IMR-90 (cell line): ENCODE results near the gene MYOZ3. TPM values are rescaled to one million over a fixed set of nuclear protein-coding genes. Genes with fewer than 3 reads are reported as not detected.
A peak's percentile ranks its signal among the peaks of the same experiment; 100 is the strongest.

Source experiments
- ATAC-seq: fragments of 200-7000 bp; cut with Tn5 transposase; 2 replicates; pipeline ENCODE4 v1.9.1; 2020; ENCODE audit warnings: low read depth, mild to moderate bottlenecking, moderate library complexity
- BruUV-seq: library from RNA; stranded (reverse); fragments of 400-500 nt; replicated peaks from 2 replicates; lab custom pipeline; 2021; lab: Mats Ljungman, UMichigan
- CTCF ChIA-PET: fragments of 300-600 bp; formaldehyde crosslinking; extraction: SDS; loops from one replicate; lab custom pipeline; 2021; ENCODE audit warnings: antibody characterized with exemption; lab: Yijun Ruan, JAX
- POLR2A ChIA-PET: fragments of 300-600 bp; sonication (Branson Sonifier 250); formaldehyde crosslinking; loops from one replicate; lab custom pipeline; 2022; ENCODE audit warnings: antibody characterized with exemption; ENCODE audit not compliant: unreplicated experiment; lab: Charles Lee
- DNase-seq: peaks from one replicate; pipeline ENCODE4 v3.0.0; 2013
- H2AFZ ChIP-seq: replicated peaks from 2 replicates; pipeline ENCODE3; 2013; ENCODE audit warnings: low read length, mild to moderate bottlenecking; ENCODE audit not compliant: poor library complexity
- H2AK5ac ChIP-seq: 2 replicates; pipeline ENCODE4 v1.6.1; 2013; ENCODE audit warnings: low read depth, low read length, inconsistent platforms
- H2AK9ac ChIP-seq: replicated peaks from 2 replicates; pipeline ENCODE3; 2013; ENCODE audit warnings: mild to moderate bottlenecking, low read depth, low read length, moderate library complexity; ENCODE audit not compliant: poor library complexity
- H2BK120ac ChIP-seq: 2 replicates; pipeline ENCODE4 v1.6.1; 2013; ENCODE audit warnings: low read depth, low read length, inconsistent platforms
- H2BK15ac ChIP-seq: 3 replicates; pipeline ENCODE4 v1.6.1; 2013; ENCODE audit warnings: low read depth, low read length, inconsistent platforms
- H2BK20ac ChIP-seq: 2 replicates; pipeline ENCODE4 v1.6.1; 2013; ENCODE audit warnings: low read depth, mild to moderate bottlenecking, inconsistent platforms, low read length, moderate library complexity
- H2BK5ac ChIP-seq: 2 replicates; pipeline ENCODE4 v1.6.1; 2013; ENCODE audit warnings: mild to moderate bottlenecking, low read depth, low read length, inconsistent platforms; ENCODE audit not compliant: poor library complexity, severe bottlenecking
- H3K14ac ChIP-seq: replicated peaks from 2 replicates; pipeline ENCODE4 v1.6.1; 2013; ENCODE audit warnings: low read depth, low read length, inconsistent platforms
- H3K18ac ChIP-seq: 2 replicates; pipeline ENCODE4 v1.6.1; 2013; ENCODE audit warnings: low read depth, low read length, control low read depth
- H3K23ac ChIP-seq: 2 replicates; pipeline ENCODE4 v1.6.1; 2013; ENCODE audit warnings: low read depth, low read length, inconsistent platforms
- H3K27ac ChIP-seq: 2 replicates; pipeline ENCODE4 v1.5.1; 2013; ENCODE audit warnings: mild to moderate bottlenecking, control low read depth, low read length; ENCODE audit not compliant: insufficient read depth
- H3K27me3 ChIP-seq: 2 replicates; pipeline ENCODE4 v1.6.1; 2013; ENCODE audit warnings: low read length; ENCODE audit not compliant: control insufficient read depth, insufficient read depth
- H3K36me3 ChIP-seq: 2 replicates; pipeline ENCODE4 v1.6.1; 2013; ENCODE audit warnings: low read length, mixed read lengths; ENCODE audit not compliant: control insufficient read depth, insufficient read depth
- H3K4ac ChIP-seq: 2 replicates; pipeline ENCODE4 v1.6.1; 2013; ENCODE audit warnings: low read depth, low read length, inconsistent platforms
- H3K4me1 ChIP-seq: 2 replicates; pipeline ENCODE4 v1.6.1; 2013; ENCODE audit warnings: low read length, mixed read lengths; ENCODE audit not compliant: control insufficient read depth, insufficient read depth
- H3K4me2 ChIP-seq: 2 replicates; pipeline ENCODE4 v1.6.1; 2013; ENCODE audit warnings: low read depth, mild to moderate bottlenecking, control low read depth, low read length, moderate library complexity
- H3K4me3 ChIP-seq: 2 replicates; pipeline ENCODE4 v1.5.1; 2013; ENCODE audit warnings: low read depth, mild to moderate bottlenecking, control low read depth, low read length, moderate library complexity; ENCODE audit not compliant: insufficient read depth
- H3K56ac ChIP-seq: 2 replicates; pipeline ENCODE4 v1.6.1; 2013; ENCODE audit warnings: low read length, inconsistent platforms; ENCODE audit not compliant: insufficient read depth; ENCODE audit errors: extremely low read depth
- H3K79me1 ChIP-seq, 2 experiments: 2 replicates each; pipeline ENCODE4 v1.6.1; 2013; ENCODE audit warnings: low read length in 2 of 2, inconsistent platforms in 1 of 2, low read depth in 1 of 2
- H3K9ac ChIP-seq: 2 replicates; pipeline ENCODE4 v1.6.1; 2013; ENCODE audit warnings: low read depth, low read length, control low read depth
- H3K9me1 ChIP-seq: 2 replicates; pipeline ENCODE4 v1.6.1; 2013; ENCODE audit warnings: low read length, inconsistent platforms; ENCODE audit not compliant: insufficient read depth
- H3K9me3 ChIP-seq: 2 replicates; pipeline ENCODE4 v1.6.1; 2013; ENCODE audit warnings: low read length; ENCODE audit not compliant: control insufficient read depth, insufficient read depth
- H4K20me1 ChIP-seq: 2 replicates; pipeline ENCODE4 v1.6.1; 2013; ENCODE audit warnings: low read length, inconsistent platforms; ENCODE audit not compliant: insufficient read depth
- H4K5ac ChIP-seq: 2 replicates; pipeline ENCODE4 v1.6.1; 2013; ENCODE audit warnings: mild to moderate bottlenecking, low read depth, low read length, control low read depth
- H4K8ac ChIP-seq, 2 experiments: 2 replicates each; pipeline ENCODE4 v1.6.1; 2013; ENCODE audit warnings: low read depth in 2 of 2, low read length in 2 of 2, control low read depth in 1 of 2, inconsistent platforms in 1 of 2
- H4K91ac ChIP-seq: 2 replicates; pipeline ENCODE4 v1.6.1; 2013; ENCODE audit warnings: low read depth, low read length, inconsistent platforms; ENCODE audit not compliant: insufficient read depth
- CEBPB ChIP-seq: IDR thresholded peaks from 2 replicates; pipeline ENCODE4 v1.6.1; 2012; ENCODE audit warnings: low read depth, low read length, improper control_type of control experiment
- MXI1 ChIP-seq: IDR thresholded peaks from 2 replicates; pipeline ENCODE4 v1.6.1; 2012; ENCODE audit warnings: low read depth, mild to moderate bottlenecking, low read length, moderate library complexity, borderline replicate concordance
- WGBS, 2 experiments: methylation state at CpG; one replicate each; pipeline versions ENCODE4 v1.1.5 to v1.1.7; 2013; ENCODE audit warnings: missing lambda C conversion rate in 2 of 2; ENCODE audit not compliant: insufficient read length in 1 of 2; ENCODE audit errors: extremely low coverage in 2 of 2; 5-methylcytosine and 5-hydroxymethylcytosine counted together
- dilution Hi-C: fragments of 300-500 bp; cut with HindIII; formaldehyde crosslinking; loops from one replicate; pipeline ENCODE4 v1.14.3; 2018; ENCODE audit warnings: low sequenced_read_pairs; ENCODE audit not compliant: unreplicated experiment
- in situ Hi-C: fragments of 300-500 bp; cut with MboI; formaldehyde crosslinking; loops from 3 replicates; pipeline ENCODE4 v1.14.3; 2019; ENCODE audit warnings: low sequenced_read_pairs, inconsistent platforms, mixed read lengths
- intact Hi-C: fragments of 100-400 bp; cut with micrococcal nuclease; formaldehyde crosslinking; loops from 2 replicates; pipeline ENCODE4 v1.10.0; 2022
- polyA plus RNA-seq, 3 experiments: library from polyadenylated mRNA; depleted of rRNA; stranded (reverse); fragments of >200 nt; gene quantifications; 2 replicates each; pipeline ENCODE4 v1.2.3, GENCODE V29; 2012; ENCODE audit warnings: low replicate concordance in 1 of 3
- total RNA-seq: library from RNA; depleted of rRNA; stranded (reverse); fragments of >200 nt; gene quantifications from 2 replicates; pipeline ENCODE4 v1.2.3, GENCODE V29; 2012

MYOZ3 gene
- total and polyA plus RNA-seq, 2 of the 4 experiments (the other 2 are of a cell fraction) = under 0.01 to 0.24 TPM

GRCh38 chr5:150645070-150645700, 15.9 kb upstream of the MYOZ3 start:
- in situ Hi-C loops (no loop called here), intact Hi-C loops (no loop called here), dilution Hi-C loops (no loop called here)
- BruUV-seq = no TSS peak
- peaks cover 29% of the 10 kb centered on the region for H3K4me1 ChIP-seq
- H3K4me2 ChIP-seq = no peak overlapping the region
- ChIA-PET CTCF (no interaction called here), POLR2A (interaction anchor here (1.0 kb wide), 1 partner anchor 8 kb away, joined by 3 read pairs; no protein-coding TSS in a partner anchor)
- H2BK120ac ChIP-seq = peak overlapping the region; percentile 48; the same call in 1 of the 2 replicates
- H3K14ac ChIP-seq = peak overlapping the region; percentile 58
- peaks cover 27% of the 10 kb centered on the region for H3K9me1 ChIP-seq
- no peak overlapping the region for H4K5ac ChIP-seq
- H2BK5ac ChIP-seq = peak overlapping the region; percentile 21
- peak overlapping the region; percentile 52 for H3K4ac ChIP-seq
- peak overlapping the region; percentile 24; the same call in 1 of the 2 replicates for H3K9ac ChIP-seq
- H4K8ac ChIP-seq = no peak overlapping the region
- no peaks in the 10 kb centered on the region for H3K9me3 ChIP-seq
- WGBS, 2 experiments = no CpG with 5 or more reads among the region's 4 CpGs
- H3K27me3 ChIP-seq = no peaks in the 10 kb centered on the region
- H2BK15ac ChIP-seq = no peak overlapping the region
- TF ChIP-seq CEBPB = peak; percentile 77
- TF ChIP-seq MXI1 = no peak
- H3K18ac ChIP-seq = no peak overlapping the region
- 0 out of 2 replicates have a peak overlapping the region, but pooled peaks have one; percentile 53 for H3K23ac ChIP-seq
- ATAC-seq (peak; percentile 7), DNase-seq (peak; percentile 71)
- peaks cover 42% of the 10 kb centered on the region for H4K20me1 ChIP-seq
- no peak overlapping the region; the same call in 1 of the 2 replicates for H3K27ac ChIP-seq
- no peak overlapping the region for H3K4me3 ChIP-seq
- H3K56ac ChIP-seq = no peak overlapping the region
- peak overlapping the region; percentile 59 for H2BK20ac ChIP-seq
- H4K91ac ChIP-seq = peak overlapping the region; percentile 60; the same call in 1 of the 2 replicates
- H2AK5ac ChIP-seq = peak overlapping the region; percentile 65; the same call in 1 of the 2 replicates
- H2AFZ ChIP-seq = no peak overlapping the region
- peaks cover 19 to 63% of the 10 kb centered on the region in 2 experiments for H3K79me1 ChIP-seq
- no peak overlapping the region for H2AK9ac ChIP-seq
- H3K36me3 ChIP-seq = peaks cover 27% of the 10 kb centered on the region
